Tibial nerve (tissue), 3 donors: ENCODE measurements around the gene RAB14.

ENCODE experiments used
- POLR2A ChIP-seq, 2 donors: fragments of 450-650 bp; IDR thresholded peaks; one replicate each; pipeline ENCODE4 v1.6.1; 2017; ENCODE audit warnings: antibody characterized with exemption in 2 of 2, mild to moderate bottlenecking in 2 of 2, moderate library complexity in 2 of 2
- TF ChIP-seq, protein P1 (sequence below), 5 experiments: fragments of 200-600 bp in 3 of 5; fragments of 450-650 bp in 2 of 5; sonication (generic) in 3 of 5; IDR thresholded peaks; one replicate each; pipeline ENCODE4 v1.5.1; 2016 to 2019; ENCODE audit warnings: antibody characterized with exemption in 5 of 5, mild to moderate bottlenecking in 3 of 5, moderate library complexity in 2 of 5

- TF ChIP-seq, protein P1, sequence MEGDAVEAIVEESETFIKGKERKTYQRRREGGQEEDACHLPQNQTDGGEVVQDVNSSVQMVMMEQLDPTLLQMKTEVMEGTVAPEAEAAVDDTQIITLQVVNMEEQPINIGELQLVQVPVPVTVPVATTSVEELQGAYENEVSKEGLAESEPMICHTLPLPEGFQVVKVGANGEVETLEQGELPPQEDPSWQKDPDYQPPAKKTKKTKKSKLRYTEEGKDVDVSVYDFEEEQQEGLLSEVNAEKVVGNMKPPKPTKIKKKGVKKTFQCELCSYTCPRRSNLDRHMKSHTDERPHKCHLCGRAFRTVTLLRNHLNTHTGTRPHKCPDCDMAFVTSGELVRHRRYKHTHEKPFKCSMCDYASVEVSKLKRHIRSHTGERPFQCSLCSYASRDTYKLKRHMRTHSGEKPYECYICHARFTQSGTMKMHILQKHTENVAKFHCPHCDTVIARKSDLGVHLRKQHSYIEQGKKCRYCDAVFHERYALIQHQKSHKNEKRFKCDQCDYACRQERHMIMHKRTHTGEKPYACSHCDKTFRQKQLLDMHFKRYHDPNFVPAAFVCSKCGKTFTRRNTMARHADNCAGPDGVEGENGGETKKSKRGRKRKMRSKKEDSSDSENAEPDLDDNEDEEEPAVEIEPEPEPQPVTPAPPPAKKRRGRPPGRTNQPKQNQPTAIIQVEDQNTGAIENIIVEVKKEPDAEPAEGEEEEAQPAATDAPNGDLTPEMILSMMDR (IDR thresholded peaks at IDR 0.05): no peak
- TF ChIP-seq POLR2A (IDR thresholded peaks at IDR 0.05): no peak
These were observed 20.0 kb upstream of the RAB14 start for GRCh38 chr9:121221664-121222055.
